Fibroblast of skin of scalp (primary cell): ENCODE data around the gene COL23A1. TPM values are rescaled to one million over a fixed set of nuclear protein-coding genes. Genes with fewer than 3 reads are reported as not detected.

Experiments used
- DNase-seq: peaks from one replicate; pipeline ENCODE4 v3.0.0-alpha.2; 2013
- polyA plus RNA-seq, 2 experiments: library from polyadenylated mRNA; unstranded; fragments of 120-200 nt; gene quantifications; one replicate each; pipeline ENCODE4 v1.2.1, GENCODE V29; 2013; ENCODE audit not compliant: insufficient read length in 2 of 2

COL23A1 gene
- polyA plus RNA-seq (2013, experiment 1 of 2; ENCODE audit: insufficient read length) = 0.65 TPM
- polyA plus RNA-seq (2013, experiment 2 of 2; ENCODE audit: insufficient read length) = 0.81 TPM

- peak; percentile 54 for DNase-seq
These were observed at the start of gene COL23A1 for GRCh38 chr5:178590141-178590923. Gene COL23A1 (minus strand): TSS chr5:178590393.

- no peak for DNase-seq
These were observed 47.3 kb upstream of the COL23A1 start for GRCh38 chr5:178637356-178638074.

GRCh38 chr5:178632285-178632684 lies 42.1 kb upstream of the COL23A1 start:
- DNase-seq = no peak

GRCh38 chr5:178630951-178631350 lies 40.8 kb upstream of the COL23A1 start:
- DNase-seq = no peak

- no peak for DNase-seq
These were observed 40.3 kb upstream of the COL23A1 start for GRCh38 chr5:178630475-178630930.

GRCh38 chr5:178627259-178627598 lies 37.0 kb upstream of the COL23A1 start:
- no peak for DNase-seq

GRCh38 chr5:178626484-178627258 lies 36.5 kb upstream of the COL23A1 start, which contains the start of gene CLK4:
Gene CLK4 (minus strand): TSS chr5:178627050. CDS start chr5:178623416, 3,634 bp downstream.
- DNase-seq = peak; percentile 95

- DNase-seq = peak; percentile 9
These were observed 35.7 kb upstream of the COL23A1 start for GRCh38 chr5:178625679-178626483.

- DNase-seq = peak; percentile 46
These were observed 34.7 kb upstream of the COL23A1 start for GRCh38 chr5:178624631-178625546.

GRCh38 chr5:178622679-178623247 lies 32.6 kb upstream of the COL23A1 start:
- no peak for DNase-seq

- DNase-seq = no peak
These were observed 29.2 kb upstream of the COL23A1 start for GRCh38 chr5:178619390-178619789.

GRCh38 chr5:178612299-178612698 lies 22.1 kb upstream of the COL23A1 start:
- no peak for DNase-seq

- DNase-seq = no peak
These were observed 16.1 kb upstream of the COL23A1 start for GRCh38 chr5:178606269-178606668.

GRCh38 chr5:178605788-178606187 lies 15.6 kb upstream of the COL23A1 start:
- no peak for DNase-seq

GRCh38 chr5:178602752-178603151 lies 12.6 kb upstream of the COL23A1 start:
- peak; percentile 35 for DNase-seq

GRCh38 chr5:178595750-178596149 lies 5.6 kb upstream of the COL23A1 start:
- no peak for DNase-seq

GRCh38 chr5:178595150-178595549 lies 5.0 kb upstream of the COL23A1 start:
- no peak for DNase-seq

- no peak for DNase-seq
These were observed 781 bp upstream of the COL23A1 start for GRCh38 chr5:178590924-178591423.

- peak; percentile 53 for DNase-seq
These were observed 733 bp downstream of the COL23A1 start for GRCh38 chr5:178589180-178590140.
